HG03520 (cell line): ENCODE measurements around the gene VPS13D.
"Not testable (repeated sequence)": the region's sequence is repeated elsewhere in the genome, so short reads cannot be mapped to it uniquely, and the experiment has no call there.

Experiments used
- ATAC-seq: cut with Tn5 transposase; IDR thresholded peaks from one replicate; pipeline ENCODE4 v1.9.1; 2021; ENCODE audit warnings: mild to moderate bottlenecking, moderate library complexity; ENCODE audit not compliant: unreplicated experiment

Gene VPS13D

GRCh38 chr1:12196641-12197482 lies 33.0 kb upstream of the VPS13D start:
- no peak for ATAC-seq

GRCh38 chr1:12197483-12197880 lies 32.3 kb upstream of the VPS13D start:
- no peak for ATAC-seq

DNA sequence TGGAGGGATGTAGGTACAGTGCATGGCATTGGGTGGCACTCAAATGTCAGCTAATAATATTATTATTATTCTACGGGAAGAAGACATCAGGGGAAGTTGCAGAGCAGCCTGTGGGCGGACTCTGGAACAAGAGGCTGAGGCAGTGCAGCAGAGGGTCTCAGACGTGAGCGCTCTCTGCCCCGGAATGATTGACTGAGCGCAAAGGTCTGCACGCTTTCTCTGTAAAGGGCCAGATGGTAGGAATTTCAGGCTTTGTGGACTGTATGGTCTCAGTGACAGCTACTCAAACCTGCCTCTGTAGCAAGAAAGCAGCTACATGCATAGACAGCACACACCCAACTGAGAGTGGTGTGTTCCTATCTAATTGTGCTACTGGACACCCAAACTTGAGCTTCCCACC lies 29.6 kb upstream of the VPS13D start:
- ATAC-seq: no peak

- no peak for ATAC-seq
These were observed 28.3 kb upstream of the VPS13D start for GRCh38 chr1:12201352-12202189.

DNA sequence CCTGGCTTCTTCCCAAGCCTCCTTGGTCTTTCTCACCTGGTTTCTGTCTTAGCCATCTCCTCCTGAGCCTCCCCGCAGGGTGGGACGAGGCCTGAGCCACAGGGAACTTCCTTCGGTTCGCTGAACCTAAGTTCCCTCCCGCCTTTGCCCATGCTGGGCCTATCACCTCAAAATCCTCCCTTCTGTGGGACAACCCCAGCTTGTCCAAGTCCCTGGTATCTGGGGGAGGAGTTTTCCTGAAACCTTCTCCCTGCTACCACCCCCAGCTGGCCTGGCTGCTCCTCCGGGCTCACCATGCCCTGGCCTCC lies 27.7 kb upstream of the VPS13D start:
- no peak for ATAC-seq

DNA sequence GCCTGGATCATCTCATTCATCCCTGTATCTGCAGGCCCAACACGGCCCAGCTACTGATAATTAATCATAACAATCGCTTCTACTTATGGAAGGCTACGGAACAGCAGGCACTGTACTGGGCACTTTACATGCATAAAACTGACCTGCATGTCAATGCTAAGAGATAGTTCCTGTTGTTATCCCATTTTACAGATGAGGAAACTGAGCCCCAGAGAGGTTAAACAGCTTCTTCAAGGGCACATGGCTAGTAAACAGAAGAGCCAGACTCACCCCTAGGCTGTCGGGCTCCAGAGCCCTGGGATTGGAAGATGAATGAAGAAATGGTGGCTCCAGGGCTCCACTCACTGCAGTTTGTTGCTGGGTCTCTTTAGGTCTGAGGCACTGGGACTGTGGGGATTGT lies 27.3 kb upstream of the VPS13D start:
- ATAC-seq: no peak

- ATAC-seq: no peak
These were observed 26.4 kb upstream of the VPS13D start for GRCh38 chr1:12203216-12204007.

DNA sequence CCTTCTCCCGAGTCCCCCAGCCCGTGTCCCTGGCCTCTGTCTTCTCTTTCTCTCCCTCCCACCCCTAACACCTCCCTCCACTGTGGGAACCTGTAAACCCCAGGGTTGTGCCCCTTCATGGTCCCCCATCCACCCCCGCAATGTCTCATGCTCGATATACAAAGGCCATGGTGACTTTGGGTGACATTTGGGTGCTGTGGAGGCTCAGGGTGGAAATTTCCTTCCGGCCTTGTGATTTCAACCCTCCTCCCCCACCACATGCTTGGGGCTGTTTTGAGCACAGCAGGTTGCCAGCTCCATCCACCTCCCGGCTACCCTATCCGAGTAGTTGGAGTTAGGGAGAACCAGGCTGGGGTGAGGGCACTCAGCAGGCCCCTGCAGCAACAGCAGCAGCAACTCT lies 25.7 kb upstream of the VPS13D start:
- no peak for ATAC-seq

- ATAC-seq: no peak
These were observed 24.8 kb upstream of the VPS13D start for GRCh38 chr1:12204754-12205658.

DNA sequence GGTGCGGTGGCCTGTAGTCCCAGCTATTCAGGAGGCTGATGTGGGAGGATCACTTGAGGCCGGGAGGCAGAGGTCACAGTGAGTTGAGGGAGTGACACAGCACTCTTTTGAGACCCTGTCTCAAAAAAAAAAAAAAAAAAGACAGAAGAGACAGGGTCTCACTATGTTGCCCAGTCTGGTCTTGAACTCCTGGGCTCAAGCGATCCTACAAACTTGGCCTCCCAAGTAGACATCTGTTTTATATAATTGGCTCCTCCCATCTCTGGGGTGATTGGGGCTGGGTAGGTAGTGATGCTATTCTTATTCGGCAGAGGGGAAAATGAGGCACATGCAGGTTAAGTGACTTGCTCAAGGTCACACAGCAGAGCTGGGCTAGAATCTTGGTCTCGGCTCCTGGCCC lies 23.6 kb upstream of the VPS13D start:
- ATAC-seq: no peak

DNA sequence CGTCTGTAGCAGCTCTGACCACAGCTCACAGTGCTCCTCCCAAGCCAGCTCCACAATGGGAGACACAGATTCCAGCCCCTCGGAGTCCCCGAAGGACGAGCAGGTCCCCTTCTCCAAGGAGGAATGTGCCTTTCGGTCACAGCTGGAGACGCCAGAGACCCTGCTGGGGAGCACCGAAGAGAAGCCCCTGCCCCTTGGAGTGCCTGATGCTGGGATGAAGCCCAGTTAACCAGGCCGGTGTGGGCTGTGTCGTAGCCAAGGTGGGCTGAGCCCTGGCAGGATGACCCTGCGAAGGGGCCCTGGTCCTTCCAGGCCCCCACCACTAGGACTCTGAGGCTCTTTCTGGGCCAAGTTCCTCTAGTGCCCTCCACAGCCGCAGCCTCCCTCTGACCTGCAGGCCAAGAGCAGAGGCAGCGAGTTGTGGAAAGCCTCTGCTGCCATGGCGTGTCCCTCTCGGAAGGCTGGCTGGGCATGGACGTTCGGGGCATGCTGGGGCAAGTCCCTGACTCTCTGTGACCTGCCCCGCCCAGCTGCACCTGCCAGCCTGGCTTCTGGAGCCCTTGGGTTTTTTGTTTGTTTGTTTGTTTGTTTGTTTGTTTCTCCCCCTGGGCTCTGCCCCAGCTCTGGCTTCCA lies 22.9 kb upstream of the VPS13D start:
- ATAC-seq: no peak

GRCh38 chr1:12208271-12208670 lies 21.6 kb upstream of the VPS13D start:
- no peak for ATAC-seq

DNA sequence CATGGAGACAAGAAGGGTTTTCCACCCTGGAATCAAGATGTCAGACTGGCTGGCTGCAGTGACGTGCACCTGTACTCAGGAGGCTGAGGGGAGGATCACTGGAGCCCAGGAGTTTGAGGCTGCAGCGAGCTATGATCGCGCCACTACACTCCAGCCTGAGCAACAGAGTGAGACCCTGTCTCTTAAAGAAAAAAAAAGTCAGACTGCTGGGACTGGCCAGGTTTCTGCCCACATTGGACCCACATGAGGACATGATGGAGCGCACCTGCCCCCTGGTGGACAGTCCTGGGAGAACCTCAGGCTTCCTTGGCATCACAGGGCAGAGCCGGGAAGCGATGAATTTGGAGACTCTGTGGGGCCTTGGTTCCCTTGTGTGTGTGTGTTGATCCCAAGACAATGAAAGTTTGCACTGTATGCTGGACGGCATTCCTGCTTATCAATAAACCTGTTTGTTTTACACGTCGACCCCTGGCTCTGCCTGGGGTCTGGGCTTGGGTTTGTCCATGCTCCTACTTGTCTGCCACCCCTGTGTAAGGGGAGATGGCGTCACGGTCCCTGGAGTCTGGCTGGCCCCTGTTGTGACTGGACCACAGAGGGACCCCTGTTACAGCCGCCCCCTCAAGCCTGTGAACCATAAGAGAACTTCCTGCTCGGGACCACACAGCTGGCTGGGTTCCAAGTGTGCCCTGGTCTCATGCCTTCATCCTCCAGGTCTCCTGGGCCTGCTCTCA lies 20.9 kb upstream of the VPS13D start:
- ATAC-seq: no peak

DNA sequence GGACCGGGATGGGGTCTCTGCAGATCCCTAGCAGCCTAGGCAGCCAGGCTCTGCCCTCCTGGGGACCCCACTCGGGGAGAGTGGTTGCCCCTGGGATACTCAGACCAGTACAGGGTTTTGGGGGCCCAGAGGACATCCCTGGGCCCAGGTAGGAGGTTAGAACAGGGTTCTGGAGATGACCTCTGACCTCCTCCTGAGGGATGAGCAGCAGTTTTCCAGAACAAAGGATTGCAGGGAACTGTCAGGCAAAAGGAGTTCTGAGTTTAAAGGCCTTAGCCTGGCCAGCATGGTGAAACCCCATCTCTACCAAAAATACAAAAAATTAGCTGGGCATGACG lies 20.4 kb upstream of the VPS13D start:
- no peak for ATAC-seq

DNA sequence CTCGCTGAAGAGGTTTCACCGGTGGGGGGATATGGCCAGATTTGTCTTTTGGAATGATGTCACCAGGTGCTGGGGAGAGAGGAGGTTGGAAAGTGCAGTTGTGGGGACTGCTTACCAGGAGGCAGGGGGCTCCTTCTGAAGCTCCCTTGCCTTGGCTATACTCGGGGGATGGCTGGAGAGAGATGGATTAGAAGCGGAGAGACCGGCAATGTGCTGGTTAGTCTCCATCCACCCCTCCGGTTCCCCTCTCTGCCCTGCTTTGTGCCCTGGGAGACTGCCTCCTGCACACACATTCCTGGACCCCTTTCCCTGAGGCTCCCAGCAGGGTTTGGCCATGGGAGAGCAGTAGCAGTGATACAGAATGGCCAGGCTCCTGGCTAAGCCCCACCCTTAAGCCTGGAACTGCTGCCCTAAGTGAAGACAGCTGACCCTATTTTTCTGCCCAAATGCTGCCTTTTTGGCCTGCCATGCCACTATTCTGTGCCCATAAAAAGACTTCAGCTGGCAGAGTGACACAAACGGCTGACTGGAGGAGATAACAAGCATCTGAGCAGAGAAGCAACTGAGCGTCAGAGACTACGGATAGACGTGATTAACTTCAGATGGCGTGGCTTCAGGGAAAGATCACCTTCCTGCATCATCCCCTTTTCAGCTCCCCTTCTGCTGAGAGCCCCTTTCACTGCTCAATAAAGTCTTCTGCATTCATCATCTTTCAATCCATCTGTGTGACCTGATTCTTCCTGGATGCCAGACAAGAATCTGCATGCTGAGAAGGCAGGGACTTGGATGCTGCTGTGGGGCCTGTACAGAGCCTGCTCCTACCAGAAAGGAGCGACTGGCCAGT lies 14.5 kb upstream of the VPS13D start:
- ATAC-seq: no peak

DNA sequence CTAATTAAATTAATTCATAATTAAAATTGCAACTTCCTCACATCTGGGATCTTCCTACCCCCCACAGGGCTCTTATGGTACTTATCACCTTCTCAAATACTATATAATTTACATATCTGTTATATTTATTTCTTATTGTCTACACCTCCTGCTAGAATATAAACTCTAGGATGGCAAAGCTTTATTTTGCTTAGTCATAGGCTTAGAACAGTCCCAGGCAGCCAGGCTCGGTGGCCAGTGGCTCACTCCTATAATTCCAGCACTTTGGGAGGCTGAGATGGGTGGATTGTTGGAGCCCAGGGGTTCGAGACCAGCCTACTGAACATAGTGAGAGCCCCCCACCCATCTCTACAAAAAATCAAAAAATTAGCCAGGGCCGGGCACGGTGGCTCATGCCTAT lies 10.0 kb upstream of the VPS13D start:
- no peak for ATAC-seq

DNA sequence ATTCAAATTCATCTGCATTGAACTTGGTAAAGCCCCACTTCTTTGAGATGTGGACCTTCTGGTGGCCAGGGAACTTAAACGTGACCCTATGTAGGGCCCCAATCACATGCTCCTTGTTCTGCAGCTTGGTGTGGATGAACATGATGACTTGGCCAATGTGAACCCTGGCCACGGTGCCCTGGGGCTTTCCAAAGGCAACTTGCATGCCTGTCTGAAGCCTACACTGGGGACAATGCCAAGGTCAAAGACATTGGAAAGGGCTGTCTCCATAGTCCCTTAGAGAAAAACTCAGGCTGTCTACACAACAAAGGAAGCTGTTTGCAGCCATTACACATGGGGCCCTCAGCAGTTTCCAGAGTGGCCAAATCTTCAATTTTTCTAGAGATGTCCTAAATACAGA lies 8.9 kb upstream of the VPS13D start:
- ATAC-seq: no peak

GRCh38 chr1:12222700-12223099 lies 7.1 kb upstream of the VPS13D start:
- ATAC-seq: not testable (repeated sequence)

DNA sequence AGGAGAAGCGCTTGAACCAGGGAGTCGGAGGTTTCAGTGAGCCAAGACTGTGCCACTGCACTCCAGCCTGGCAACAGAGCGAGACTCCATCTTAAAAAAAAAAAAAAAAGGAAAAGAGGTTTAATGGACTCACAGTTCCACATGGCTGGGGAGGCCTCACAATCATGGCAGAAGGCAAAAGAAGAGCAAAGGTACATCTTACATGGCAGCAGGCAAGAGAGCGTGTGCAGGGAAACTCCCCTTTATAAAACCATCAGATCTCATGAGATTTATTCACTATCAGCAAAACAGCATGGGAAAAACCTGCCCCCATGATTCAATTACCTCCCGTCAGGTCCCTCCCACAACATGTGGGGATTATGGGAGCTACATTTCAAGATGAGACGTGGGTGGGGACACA lies 5.7 kb upstream of the VPS13D start:
- ATAC-seq: not testable (repeated sequence)
